Psoas muscle (tissue), 8 donors: ENCODE results near the gene UMODL1. TPM values are rescaled to one million over a fixed set of nuclear protein-coding genes. Genes with fewer than 3 reads are reported as not detected.

ENCODE experiments used
- ATAC-seq, 4 donors: fragments of 200-7000 bp; cut with Tn5 transposase; one replicate each; pipeline ENCODE4 v1.9.1; 2020; ENCODE audit warnings: moderate library complexity in 3 of 4, mild to moderate bottlenecking in 2 of 4
- DNase-seq, 2 donors: peaks; one replicate each; pipeline ENCODE4 v3.0.0-alpha.2; 2020
- H3K27ac ChIP-seq: fragments of 200-600 bp; one replicate; pipeline ENCODE4 v1.8.0; 2022
- H3K27me3 ChIP-seq, 3 donors: fragments of 200-600 bp in 1 of 3; one replicate each; pipeline versions ENCODE4 v1.6.1 to v1.8.0; 2013 to 2022; ENCODE audit warnings: low read length in 2 of 3, mild to moderate bottlenecking in 2 of 3, moderate library complexity in 1 of 3; ENCODE audit not compliant: insufficient read depth in 3 of 3
- H3K36me3 ChIP-seq, 2 donors: fragments of 200-600 bp in 1 of 2; one replicate each; pipeline versions ENCODE4 v1.6.1 to v1.8.0; 2013 to 2022; ENCODE audit warnings: low read depth in 1 of 2, mild to moderate bottlenecking in 1 of 2, moderate library complexity in 1 of 2; ENCODE audit not compliant: insufficient read depth in 1 of 2
- H3K4me1 ChIP-seq: fragments of 200-600 bp; one replicate; pipeline ENCODE4 v1.8.0; 2022
- H3K4me3 ChIP-seq: fragments of 200-600 bp; one replicate; pipeline ENCODE4 v1.8.0; 2022; ENCODE audit warnings: mild to moderate bottlenecking
- H3K9me3 ChIP-seq: fragments of 200-600 bp; one replicate; pipeline ENCODE4 v1.8.0; 2022
- CTCF ChIP-seq: fragments of 200-600 bp; IDR thresholded peaks from one replicate; pipeline ENCODE4 v1.8.0; 2022; ENCODE audit warnings: antibody characterized with exemption
- WGBS, 3 donors: extraction: QIAGEN DNeasy Blood & Tissue Kit; methylation state at CpG; one replicate each; pipeline versions ENCODE4 v1.1.6 to v1.1.7; 2013; 5-methylcytosine and 5-hydroxymethylcytosine counted together
- intact Hi-C, 2 donors: fragments of 100-400 bp; cut with DNase I; formaldehyde crosslinking; loops; one replicate each; pipeline versions ENCODE4 v1.11.0 to v1.14.2; 2022
- polyA plus RNA-seq, 3 donors: library from polyadenylated mRNA; stranded (reverse); fragments of 200-250 nt; gene quantifications; one replicate each; pipeline ENCODE4 v1.2.3, GENCODE V29; 2013
- total RNA-seq, 4 donors: library from RNA; stranded (reverse); fragmentation: NEBNext Ultra II Directional in 2 of 4; extraction: Animal tissue kit (Norgen Biotek cat#: 25700) in 2 of 4; gene quantifications; one replicate each; pipeline versions ENCODE4 v1.2.1 to v1.2.4, GENCODE V29; 2021 to 2023
- donor health status: healthy with polysubstance abuse.
- donor health status: DM: no; HTN: no; CAD: no; lungs with moderate emphysema.
- donor health status: Bipolar disorder and iron deficiency.
- donor health status: healthy.
- donor health status: DM: yes; HTN: yes; CAD: no.
- donor health status: DM: no; HTN: no; CAD: no.
- donor health status: DM: no; HTN: no; CAD: no.
- donor health status: DM: yes; HTN: yes; CAD: no.

The UMODL1 gene
- total and polyA plus RNA-seq, 7 donors, result not detected

DNA sequence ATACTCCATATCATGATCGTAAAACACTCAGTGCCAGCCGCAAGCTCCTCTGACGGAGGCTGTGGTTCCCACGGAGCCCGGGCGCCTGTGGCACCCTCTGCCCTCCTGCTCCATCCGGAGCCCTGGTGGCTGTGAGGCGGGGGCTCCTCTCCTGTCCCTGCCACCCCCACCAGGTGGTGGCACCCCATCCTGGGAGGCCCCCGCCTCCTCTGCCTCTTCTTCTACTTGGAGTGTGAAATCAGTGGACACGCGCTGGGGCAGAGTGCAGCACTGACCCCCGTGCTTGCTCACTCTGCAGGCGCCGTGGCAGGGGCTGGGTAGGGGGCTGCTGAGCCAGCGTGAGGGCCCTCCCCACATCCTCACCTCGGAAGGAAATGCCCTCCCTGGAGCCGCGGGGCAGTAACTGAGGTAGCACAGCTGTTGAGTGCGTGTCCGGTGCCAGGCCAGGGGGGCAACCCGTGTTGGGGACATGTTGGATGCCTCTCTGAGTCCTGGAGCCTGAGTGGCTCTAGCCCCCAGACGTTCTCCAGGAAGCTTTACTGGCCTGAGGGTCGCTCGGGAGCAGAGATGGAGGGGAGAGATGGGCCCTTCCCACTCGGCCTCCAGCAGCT lies 89.1 kb downstream of the UMODL1 start:
- intact Hi-C loops, result loop anchor here in 1 of 2 donors (5.0 kb wide), 1 partner anchor 97 kb away; no protein-coding TSS in a partner anchor
- no peaks in the 10 kb centered on the region for H3K4me1 ChIP-seq
- no peak for TF ChIP-seq CTCF

GRCh38 chr21:42160765-42161164 lies 89.6 kb downstream of the UMODL1 start:
- Histone ChIP-seq H3K27ac (no peak overlapping the region), H3K4me3 (no peak overlapping the region), H3K27me3 (peaks cover 0 to 2% (median 0%) of the 10 kb centered on the region in 3 donors), H3K9me3 (no peaks in the 10 kb centered on the region), H3K36me3 (no peaks in the 10 kb centered on the region), H3K4me1 (no peaks in the 10 kb centered on the region)
- TF ChIP-seq CTCF, result no peak
- intact Hi-C loops, result loop anchor here in 1 of 2 donors (5.0 kb wide), 1 partner anchor 97 kb away; no protein-coding TSS in a partner anchor
- DNase-seq (no peak), ATAC-seq (no peak)
- 90 to 95% (median 93%) methylated on average over 9 of the region's 9 CpGs for WGBS, 3 donors

More for the DNA sequence above, 89.1 kb downstream of the UMODL1 start:
- H3K9me3 ChIP-seq, result no peaks in the 10 kb centered on the region
- no peak for ATAC-seq
- no peak for DNase-seq
- no peak overlapping the region for H3K4me3 ChIP-seq
- peaks cover 0 to 2% (median 0%) of the 10 kb centered on the region in 3 donors for H3K27me3 ChIP-seq
- no peak overlapping the region for H3K27ac ChIP-seq
- H3K36me3 ChIP-seq, result no peaks in the 10 kb centered on the region
- 55 to 76% (median 59%) methylated on average over 20 to 25 of the region's 25 CpGs for WGBS, 3 donors

- H3K9me3 ChIP-seq, result no peaks in the 10 kb centered on the region
- H3K4me1 ChIP-seq, result no peaks in the 10 kb centered on the region
- intact Hi-C loops, result loop anchor here in 1 of 2 donors (5.0 kb wide), 1 partner anchor 96 kb away; no protein-coding TSS in a partner anchor
- WGBS, 3 donors, result 87 to 93% (median 89%) methylated on average over 7 of the region's 7 CpGs
- H3K27me3 ChIP-seq, result peaks cover 0 to 2% (median 0%) of the 10 kb centered on the region in 3 donors
- no peaks in the 10 kb centered on the region for H3K36me3 ChIP-seq
- no peak for DNase-seq
- ATAC-seq, result no peak
- H3K4me3 ChIP-seq, result no peak overlapping the region
- no peak overlapping the region for H3K27ac ChIP-seq
- TF ChIP-seq CTCF, result no peak
These were observed 90.4 kb downstream of the UMODL1 start for GRCh38 chr21:42161401-42161955.

DNA sequence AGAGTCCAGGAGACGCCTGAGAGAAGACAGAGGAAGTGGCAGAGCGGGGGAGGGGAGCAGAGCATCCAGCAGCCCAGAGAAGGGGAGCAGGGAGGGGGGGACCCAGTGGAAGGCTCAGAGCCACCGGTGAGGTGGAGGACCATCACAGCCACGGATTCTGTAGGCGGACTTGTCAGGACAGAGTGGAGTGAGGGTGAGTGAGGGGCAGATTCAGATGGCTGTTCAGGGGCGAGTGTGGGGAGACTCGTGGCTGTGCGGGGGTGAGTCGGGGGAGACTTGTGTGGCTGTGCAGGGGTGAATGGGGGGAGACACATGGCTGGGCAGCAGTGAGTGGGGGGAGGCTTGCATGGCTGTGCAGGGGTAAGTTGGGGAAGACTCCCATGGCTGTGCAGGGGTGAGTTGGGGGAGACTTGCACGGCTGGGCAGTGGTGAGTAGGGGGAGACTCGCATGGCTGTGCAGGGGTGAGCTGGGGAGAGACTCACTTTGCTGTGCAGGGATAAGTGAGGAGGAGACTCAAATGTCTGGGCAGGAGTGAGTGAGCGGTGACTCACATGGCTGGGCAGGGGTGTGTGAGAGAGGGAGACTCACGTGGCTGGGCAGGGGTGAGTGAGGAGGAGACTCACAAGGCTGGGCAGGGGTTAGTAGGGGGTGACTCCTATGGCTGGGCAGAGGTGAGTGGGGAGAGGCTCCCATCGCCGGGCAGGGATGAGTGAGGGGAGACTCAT lies 91.0 kb downstream of the UMODL1 start:
- no peaks in the 10 kb centered on the region for H3K4me1 ChIP-seq
- intact Hi-C loops, result loop anchor here in 1 of 2 donors (5.0 kb wide), 1 partner anchor 95 kb away; no protein-coding TSS in a partner anchor
- H3K9me3 ChIP-seq, result no peaks in the 10 kb centered on the region
- ATAC-seq, result peak in 1 of 4 donors; percentile 17
- 69 to 74% (median 70%) methylated on average over 14 to 15 of the region's 15 CpGs for WGBS, 3 donors
- DNase-seq, result no peak
- no peak overlapping the region for H3K27ac ChIP-seq
- no peak overlapping the region for H3K4me3 ChIP-seq
- no peaks in the 10 kb centered on the region for H3K36me3 ChIP-seq
- peaks cover 0 to 2% (median 0%) of the 10 kb centered on the region in 3 donors for H3K27me3 ChIP-seq
- no peak for TF ChIP-seq CTCF
